DMS114 treated with DMSO at 0.1 percent for 48 hours (cell line): ENCODE measurements around the gene CUX1.
"Not testable (repeated sequence)": the region's sequence is repeated elsewhere in the genome, so short reads cannot be mapped to it uniquely, and the experiment has no call there.

Source experiments
- DNase-seq: peaks from one replicate; lab custom pipeline; 2025; ENCODE audit not compliant: unreplicated experiment; lab: John Stamatoyannopoulos, UW

Gene CUX1

DNA sequence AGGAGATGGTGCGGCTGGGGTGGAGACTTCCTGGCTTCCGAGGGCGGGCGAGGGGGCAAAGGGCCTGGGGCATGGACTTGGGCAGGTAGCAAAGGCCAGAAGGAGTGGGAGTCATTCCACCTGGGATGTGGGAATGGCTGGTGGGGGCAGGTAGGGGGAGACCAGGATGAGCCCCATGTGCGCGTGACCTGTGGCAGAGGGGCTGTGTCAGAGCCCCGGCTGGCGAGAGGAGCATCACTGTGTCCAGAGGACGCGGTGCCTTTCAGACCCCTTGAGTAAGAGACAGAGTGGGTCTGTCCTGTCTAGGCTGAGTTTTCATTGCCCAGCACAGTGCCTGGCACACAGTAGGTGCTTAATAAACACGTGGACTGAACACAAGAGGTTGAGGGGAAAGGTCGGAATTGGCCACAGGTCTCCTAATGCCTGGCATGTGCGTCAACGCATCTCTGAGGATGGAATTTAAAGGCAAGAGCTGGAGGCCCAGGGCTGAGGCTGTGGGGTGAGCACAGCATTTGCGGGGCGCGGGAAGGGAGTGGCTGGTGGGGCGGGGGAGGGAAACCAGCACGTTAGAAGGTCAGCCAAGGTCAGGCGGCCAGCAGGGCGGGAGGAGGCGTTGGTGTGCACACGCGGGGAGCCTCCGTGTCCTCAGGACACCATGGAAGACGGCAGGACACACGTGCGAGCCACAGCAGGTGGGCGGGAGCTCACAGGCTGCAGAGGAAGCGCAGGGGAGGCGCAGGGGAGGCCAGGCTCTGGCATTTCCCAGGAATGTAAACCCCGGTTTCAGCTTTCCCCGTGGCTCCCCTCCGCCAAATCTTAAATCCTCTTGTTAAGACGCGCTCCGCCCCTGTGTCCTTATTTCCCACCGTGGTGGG lies 51.8 kb downstream of the CUX1 start:
- DNase-seq, result no peak

DNA sequence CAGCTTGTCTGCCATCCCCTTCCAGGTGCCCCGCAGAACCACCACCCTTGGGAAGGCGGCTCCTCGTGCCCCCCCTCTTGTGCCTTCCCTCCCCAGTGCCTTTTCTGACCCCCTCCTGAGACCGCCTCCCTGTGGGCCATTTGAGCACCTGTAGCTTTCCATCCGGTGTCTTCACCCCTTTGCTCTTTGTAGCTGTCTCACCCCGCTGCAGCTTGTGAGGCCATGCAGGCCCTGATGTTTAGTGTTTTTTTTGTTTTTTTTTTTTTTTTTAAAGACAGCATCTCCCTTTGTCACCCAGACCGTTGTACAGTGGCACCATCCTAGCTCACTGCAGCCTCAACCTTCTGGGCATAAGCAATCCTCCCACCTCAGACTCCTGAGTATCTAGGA lies 52.5 kb downstream of the CUX1 start:
- no peak for DNase-seq

DNA sequence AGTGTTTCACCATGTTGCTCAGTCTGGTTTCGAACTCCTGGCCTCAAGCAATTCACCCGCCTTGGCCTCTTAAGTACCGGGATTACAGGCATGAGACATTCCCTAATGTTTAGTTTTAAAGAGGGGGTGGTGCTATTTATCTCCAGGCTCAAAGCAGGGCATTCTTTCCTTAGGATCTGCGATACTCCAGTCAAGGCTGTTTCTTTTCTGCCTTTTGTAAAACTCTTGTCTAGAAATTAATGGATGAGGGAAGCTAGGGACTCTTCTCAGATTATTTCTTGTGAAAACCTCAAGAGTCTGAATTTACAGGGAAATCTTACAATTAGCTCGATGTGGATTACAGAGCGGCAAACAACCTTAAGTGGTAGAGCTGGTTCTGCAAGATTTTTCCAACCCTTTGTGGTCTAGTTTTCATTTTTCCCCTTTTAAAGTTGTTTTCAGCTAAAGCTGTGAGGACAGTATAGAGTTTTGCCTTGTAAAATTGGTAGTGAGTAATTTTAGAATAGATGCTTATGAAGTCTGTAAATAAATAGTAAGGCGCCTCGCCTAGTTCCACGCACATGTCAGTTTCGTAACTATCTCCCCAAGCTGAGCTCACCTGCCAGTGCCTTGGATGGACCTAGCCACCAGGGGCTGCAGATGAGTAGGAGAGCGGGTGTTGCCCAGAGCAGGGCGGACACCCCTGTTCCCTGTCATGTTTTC lies 53.1 kb downstream of the CUX1 start:
- no peak for DNase-seq

DNA sequence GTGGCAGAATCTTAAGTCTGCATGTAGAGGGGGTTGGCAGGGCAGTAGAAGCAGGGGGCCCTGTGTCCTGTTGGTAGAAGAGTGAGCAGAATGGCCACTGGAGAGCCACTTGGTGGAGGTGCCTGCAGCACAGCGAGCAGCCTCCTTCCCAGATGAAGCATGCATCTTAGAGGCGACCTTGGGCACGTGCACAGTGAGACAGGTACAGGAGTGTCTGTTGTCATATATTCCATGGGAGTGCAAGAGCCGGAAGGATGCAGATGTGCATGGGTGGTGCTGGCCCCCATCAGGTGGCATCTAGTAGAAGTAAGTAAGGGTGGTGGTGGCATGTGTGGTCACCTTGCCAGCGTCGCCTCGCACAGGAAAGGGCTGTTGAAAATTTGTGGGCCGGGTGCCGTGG lies 53.9 kb downstream of the CUX1 start:
- no peak for DNase-seq

DNA sequence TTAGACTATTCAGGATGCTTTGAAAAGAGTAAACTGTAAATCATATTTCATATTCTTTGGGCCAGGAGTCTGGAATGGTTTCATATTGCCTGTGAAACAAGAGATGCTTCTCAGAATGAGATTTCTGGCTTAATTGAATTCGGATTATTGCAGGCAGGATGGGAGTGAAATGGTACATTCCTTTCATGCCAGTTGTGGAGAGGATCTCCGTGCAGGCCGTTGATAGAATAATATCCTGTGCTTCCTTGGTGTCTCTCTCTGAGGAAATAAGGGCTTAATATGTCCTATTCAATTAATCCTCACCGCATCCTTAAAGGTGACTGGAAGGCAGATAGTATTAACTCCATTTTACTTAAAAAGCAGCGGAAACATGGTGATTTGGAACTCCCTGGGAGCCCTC lies 56.6 kb downstream of the CUX1 start:
- DNase-seq, result no peak

DNA sequence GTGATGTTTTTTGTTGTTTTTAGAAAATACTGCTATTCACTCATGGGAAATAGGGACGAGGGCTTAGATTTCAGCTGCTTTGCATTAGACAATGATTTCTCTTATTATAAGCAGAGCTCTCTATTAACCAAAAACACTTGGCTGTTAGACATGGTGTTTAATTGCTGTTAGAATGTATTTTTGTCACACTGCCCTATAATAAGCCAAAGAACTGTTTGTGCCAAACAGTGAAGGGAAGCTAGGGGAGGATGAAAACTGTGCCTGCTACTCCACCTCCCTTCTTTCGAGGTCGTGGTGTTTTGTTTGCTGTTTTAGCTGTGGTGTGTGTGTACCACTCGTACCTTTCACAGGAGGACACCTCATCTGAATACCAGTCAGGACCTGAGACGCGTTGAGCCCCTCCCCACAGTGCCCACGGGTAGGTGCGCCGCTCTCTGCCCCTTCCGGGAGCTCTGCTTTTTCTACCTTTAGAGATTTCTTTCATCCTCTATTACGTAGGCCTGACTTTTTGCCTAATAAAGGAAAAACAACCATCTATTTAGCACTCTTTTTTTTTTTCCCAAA lies 57.9 kb downstream of the CUX1 start:
- no peak for DNase-seq

DNA sequence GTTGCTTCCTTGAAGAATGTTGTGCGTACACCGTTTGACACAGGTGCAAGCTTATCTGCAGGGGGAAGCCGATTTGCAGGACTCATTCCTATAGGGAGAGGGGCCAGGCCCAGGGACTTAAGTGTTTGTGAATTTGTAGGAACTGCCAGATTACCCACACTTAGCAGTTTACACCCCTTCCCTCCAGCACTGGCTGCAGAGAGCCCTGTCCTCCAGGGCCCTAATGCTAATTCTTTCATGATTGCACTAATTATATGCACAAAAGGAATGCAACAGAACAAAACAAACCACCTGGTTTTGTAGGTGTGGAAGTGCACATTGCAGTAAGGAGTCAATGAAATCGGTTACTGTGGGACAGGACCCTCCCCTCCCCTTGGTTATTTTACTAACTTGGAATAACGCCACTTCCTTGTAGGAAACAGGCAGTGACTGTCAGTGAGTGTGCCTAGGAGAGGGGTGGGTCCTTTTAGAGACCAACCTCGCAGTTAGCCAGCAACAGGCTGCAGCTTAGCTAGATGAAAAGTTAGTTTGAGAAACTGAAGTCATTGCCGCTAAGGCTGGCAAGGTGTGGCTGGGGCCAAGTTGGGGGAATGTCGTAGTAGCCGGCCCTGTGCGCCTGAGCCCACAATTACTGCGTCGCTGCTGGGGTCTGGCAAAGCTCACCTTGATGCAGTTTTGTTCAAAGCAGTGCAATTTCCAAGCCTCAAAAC lies 60.6 kb downstream of the CUX1 start:
- no peak for DNase-seq

DNA sequence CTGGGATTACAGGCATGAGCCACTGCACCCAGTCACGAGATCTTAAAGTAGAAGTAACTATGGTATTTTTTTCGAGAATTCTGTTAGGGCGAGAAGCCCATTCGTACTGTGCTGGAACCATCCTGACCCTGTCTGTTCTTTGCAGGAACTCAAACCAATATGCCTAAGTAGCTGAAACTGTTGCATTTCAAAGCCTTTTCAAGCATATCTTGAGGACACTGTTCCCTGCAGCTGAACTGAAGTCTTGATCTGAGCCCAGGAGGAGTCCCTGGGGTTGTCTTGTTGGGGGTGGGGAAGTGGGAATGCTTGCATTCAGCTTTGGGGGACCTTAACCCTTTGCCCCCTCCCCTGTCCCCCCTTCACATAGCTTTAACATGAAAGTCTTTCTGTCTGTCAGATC lies 61.5 kb downstream of the CUX1 start:
- DNase-seq, result no peak

DNA sequence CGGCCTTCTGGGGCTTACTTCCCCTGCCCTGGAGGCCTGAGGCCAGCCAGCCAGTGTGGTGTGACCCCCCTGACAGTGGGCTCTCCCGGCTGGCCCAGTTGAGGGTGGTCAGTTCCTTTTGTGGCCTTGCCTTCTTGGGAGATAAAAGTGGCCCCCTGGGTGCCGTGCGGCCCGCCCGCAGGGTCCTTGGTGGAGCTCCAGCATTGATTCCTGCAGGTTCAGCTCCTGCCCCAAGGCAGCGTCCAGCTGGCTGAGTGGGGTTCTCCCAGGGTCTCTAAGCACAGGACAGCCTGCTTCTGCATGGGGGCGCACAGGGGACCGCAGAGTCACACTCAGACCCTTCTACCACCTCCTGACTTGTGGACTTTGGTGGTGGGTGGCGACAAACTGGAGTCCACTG lies 62.1 kb downstream of the CUX1 start:
- DNase-seq, result no peak

DNA sequence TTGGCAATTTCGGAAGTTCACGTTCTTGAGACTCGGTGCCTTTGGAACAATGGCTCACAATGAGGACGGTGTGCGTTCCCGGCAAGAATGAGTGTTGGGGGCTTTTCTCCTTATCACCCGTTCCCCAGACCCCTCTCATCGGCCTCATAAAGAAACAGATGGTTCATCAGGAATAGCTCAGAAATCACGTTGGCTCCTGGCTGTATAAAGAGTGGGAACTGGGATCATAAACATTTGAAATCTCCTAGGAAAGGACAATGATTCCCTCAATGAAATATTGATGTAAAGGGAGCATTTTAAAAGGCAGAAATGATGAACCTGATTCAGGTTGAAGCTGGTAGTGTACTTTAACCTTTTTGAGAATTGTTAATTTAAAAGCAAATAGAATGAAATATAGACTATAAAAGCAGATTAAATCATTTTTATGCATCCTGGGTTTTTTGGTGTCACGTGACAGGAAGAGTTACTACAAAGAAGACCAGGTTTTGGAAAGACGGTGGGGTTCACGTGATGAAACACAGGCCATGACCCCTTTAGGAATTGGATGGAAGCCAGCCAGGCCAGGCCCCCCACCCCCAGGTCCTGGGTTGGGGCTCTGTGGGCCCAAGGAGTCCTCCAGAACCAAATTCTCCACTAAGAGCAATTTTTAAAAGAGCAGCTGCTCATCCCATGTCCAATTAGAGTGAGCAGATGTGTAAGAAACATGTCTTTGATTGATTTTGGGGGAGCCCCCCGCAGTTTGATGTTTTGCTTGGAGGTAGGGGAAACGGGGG lies 63.0 kb downstream of the CUX1 start:
- DNase-seq, result no peak

DNA sequence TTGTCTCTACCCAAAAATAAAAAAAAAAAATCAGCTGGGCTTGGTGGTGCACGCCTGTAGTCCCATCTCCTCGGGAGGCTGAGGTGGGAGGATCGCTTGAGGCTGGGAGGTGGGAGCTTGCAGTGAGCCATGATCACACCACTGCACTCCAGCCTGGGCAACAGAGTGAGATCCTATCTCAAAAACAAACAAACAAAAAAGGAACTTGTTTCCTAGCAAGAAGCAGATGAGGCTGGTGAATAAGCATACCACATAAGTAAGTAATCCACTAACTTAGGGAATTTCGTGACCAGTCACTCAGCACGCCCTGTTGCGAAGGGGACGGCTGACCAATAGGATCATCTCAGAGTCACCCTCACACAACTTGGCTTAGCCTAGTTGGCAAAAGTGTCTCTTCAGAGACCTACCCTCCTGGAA lies 64.6 kb downstream of the CUX1 start:
- DNase-seq, result no peak

DNA sequence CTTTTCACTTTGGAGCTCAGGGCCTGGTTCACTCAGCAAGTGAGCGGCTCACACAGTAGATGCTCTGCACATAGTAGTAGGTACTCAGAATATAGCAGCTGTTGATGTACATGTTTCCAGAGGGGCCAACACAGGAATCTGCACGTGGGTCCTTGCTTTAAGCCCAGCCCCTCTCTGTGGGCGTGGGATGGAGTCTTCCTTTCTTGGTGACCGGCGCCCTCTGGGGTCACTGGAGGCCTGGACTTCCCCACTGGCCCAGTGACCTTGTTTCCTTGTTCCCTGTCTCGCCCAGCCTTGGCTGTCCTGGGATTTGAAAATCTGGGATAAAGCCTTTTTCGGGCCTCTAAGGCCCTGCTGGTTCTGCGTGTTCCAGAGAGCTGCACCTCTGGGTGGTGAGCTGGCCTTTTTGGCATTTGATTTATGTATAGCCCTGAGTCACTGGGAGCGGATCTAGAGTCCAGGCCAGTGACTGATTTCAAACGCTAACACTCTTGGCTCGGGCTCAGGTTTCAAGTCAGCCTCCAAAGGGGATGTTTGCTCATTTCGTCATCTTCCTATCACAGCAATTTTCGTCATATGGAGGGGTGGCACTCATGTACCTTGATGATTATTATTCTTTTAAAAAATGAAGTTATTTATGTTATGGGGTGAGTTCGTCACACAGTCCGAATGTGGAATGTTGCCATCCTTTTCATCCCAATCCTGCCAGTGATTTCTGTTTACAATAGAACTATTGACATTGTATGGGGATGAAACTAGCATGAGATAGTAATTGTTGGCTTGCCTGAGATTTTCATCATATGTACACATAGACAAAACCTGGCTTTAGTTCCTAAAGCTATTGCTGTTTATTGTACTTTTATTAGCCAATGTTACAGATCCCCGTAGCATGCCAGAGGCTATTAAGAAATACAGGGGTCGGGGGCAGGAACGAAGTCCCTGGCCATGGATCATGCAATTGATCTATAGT lies 65.5 kb downstream of the CUX1 start:
- no peak for DNase-seq

DNA sequence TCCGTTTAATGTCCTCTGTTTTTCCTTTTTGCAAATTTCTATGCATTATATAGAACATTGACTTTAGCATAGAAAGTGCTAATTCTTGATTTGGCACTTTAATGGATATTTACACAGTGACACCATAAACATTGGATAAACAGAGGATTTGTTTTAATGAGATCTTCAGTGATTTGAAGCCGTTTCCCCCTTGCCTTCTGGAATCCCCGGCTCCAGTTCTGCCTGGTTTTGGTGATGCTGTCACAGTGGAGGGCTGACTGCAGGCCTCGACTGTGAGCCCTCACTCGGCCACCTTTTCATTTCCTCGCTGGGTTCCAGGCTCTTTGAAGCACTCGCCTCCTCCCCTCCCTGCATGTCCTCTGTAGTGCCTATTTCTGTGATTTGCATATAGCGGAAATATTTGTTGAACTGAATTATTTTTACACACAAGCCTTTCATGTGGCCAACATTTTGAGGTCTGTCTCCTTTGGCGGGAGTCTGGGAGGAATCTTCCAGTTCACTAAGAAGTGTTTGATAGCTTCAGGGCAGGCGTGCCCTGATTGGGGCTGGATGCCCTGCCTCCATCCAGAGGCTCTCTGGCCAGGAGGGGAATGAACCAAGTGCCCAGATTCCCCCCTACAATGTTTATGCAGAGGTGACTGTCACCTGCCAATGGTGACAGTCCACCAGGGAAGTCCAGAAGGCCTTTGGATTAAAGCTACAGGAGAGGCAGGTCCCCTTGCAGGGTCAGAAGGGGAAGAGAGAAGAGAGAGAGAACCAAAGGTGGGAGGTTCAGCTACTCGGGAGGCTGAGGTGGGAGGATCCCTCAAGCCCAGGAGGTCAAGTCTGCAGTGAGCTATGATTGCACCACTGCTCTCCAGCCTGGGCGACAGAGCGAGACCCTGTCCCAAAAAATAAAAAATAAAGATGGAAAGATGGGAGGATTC lies 67.5 kb downstream of the CUX1 start:
- DNase-seq, result no peak

DNA sequence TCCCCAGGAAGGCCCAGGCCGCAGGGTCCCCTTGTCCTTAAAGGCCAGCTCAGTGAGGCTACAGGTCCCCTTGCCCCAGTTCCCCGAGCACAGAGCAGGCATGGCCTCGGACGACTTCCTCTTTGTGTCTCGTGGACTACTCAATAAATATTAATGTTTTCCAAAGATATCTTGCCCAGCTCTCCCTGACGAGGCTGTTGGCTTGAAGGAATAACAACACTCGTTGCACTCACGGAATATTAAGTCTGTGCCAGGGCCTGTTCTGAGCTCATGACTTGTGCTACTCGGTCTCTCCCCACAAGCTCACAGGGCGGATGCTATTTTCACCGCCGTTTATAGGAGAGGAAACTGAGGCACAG lies 68.2 kb downstream of the CUX1 start:
- no peak for DNase-seq

DNA sequence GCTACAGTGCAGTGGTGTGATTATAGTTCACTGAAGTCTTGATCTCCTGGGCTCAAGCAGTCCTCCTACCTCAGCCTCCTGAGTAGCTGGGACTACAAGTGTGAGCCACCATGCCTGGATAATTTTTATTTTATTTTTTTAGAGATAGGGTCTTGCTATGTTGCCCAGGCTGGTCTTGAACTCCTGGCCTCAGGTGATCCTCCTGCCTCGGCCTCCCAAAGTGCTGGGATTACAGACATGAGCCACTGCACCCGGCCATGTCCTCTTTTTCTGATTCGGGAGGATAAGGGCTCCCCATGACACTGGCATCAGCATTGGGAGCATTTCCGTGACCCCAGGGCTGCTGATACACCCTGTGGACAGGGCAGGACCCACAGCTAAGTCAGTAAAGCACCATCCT lies 69.9 kb downstream of the CUX1 start:
- DNase-seq, result not testable (repeated sequence)

DNA sequence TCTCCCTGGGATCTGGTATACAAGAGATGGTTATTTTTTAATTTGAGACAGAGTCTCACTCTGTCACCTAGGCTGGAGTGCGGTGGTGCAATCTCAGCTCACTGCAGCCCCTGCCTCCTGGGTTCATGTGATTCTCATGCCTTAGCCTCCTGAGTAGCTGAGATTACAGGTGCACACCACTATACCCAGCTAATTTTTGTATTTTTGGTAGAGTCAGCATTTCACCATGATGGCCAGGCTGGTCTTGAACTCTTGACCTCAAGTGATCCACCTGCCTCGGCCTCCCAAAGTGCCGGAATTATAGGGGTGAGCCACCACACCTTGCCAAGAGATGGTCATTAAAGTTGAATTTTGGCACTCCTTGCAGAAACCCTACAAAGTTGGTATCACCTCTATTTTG lies 71.1 kb downstream of the CUX1 start:
- DNase-seq, result not testable (repeated sequence)

DNA sequence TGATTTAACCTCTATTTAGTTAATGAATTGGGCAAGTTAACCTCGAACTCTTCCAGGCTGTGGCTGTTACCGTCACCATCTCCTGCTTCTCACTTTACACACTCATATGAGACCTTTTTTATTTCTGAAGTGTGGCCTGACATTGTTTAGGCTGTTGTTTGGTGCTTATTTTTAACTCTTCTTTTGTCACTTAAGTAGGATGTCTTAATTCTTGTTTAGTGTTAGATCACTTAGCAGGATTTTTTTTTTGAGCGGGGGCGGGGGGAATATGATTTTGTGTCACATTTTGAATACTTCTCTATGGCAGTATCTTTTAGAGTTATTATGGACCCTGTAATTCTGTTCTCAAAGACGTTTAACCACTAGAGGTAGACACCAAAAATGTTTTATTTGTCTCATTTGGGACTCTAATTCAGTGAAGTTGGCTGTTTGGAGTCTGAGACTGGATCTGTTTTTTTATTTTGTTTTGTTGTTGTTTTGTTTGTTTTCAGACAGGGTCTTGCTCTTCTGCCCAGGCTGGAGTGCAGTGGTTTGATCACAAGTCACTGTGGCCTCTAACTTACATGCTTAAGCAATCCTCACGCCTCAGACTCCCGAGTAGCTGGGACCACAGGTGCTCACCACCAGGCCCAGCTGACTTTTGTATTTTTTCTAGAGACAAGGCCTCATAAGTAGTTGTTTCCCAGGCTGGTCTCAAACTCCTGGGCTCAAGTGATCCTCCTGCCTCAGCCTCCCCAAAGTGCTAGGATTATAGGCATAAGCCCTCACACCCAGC lies 73.5 kb downstream of the CUX1 start:
- DNase-seq, result no peak
